GM13976 (cell line): ENCODE data around the gene CDKL4.

Source experiments
- DNase-seq: peaks from one replicate; pipeline ENCODE4 v3.0.0; 2012; ENCODE audit warnings: low spot score
- CTCF ChIP-seq: IDR thresholded peaks from 2 replicates; pipeline ENCODE4 v1.5.1; 2012; ENCODE audit warnings: borderline replicate concordance, mild to moderate bottlenecking; ENCODE audit not compliant: insufficient read depth; ENCODE audit errors: extremely low read depth, missing control alignments, control extremely low read depth
- in situ Hi-C: fragments of 300-500 bp; cut with MboI; formaldehyde crosslinking; loops from one replicate; pipeline ENCODE4 v1.12.0; 2022; ENCODE audit warnings: low sequenced_read_pairs, mixed read lengths, inconsistent platforms; ENCODE audit not compliant: unreplicated experiment

The CDKL4 gene

GRCh38 chr2:39269941-39270340, 26.2 kb upstream of the CDKL4 start:
- in situ Hi-C loops: no loop called here
- no peak for DNase-seq

GRCh38 chr2:39266916-39267434, 23.2 kb upstream of the CDKL4 start:
- no peak for DNase-seq
- in situ Hi-C loops: no loop called here
- TF ChIP-seq CTCF: no peak

More at GRCh38 chr2:39269941-39270340, 26.2 kb upstream of the CDKL4 start:
- TF ChIP-seq CTCF: no peak

- in situ Hi-C loops: no loop called here
- no peak for TF ChIP-seq CTCF
- peak; percentile 32 for DNase-seq
Observed at GRCh38 chr2:39266139-39266805, 22.5 kb upstream of the CDKL4 start.

GRCh38 chr2:39265315-39265714, 21.5 kb upstream of the CDKL4 start:
- TF ChIP-seq CTCF: no peak
- DNase-seq: no peak
- in situ Hi-C loops: no loop called here

- DNase-seq: peak; percentile 59
- in situ Hi-C loops: no loop called here
- TF ChIP-seq CTCF: no peak
Observed at GRCh38 chr2:39264733-39265132, 21.0 kb upstream of the CDKL4 start.

GRCh38 chr2:39260087-39260486, 16.3 kb upstream of the CDKL4 start:
- in situ Hi-C loops: no loop called here
- TF ChIP-seq CTCF: no peak
- no peak for DNase-seq
